ENCODE measurements around the gene EFCAB8. TPM values are rescaled to one million over a fixed set of nuclear protein-coding genes. Genes with fewer than 3 reads are reported as not detected.
"Not testable (repeated sequence)": the region's sequence is repeated elsewhere in the genome, so short reads cannot be mapped to it uniquely, and the experiment has no call there.

The EFCAB8 gene
- total RNA-seq, 1 donor from 2014 or later, result not detected

DNA sequence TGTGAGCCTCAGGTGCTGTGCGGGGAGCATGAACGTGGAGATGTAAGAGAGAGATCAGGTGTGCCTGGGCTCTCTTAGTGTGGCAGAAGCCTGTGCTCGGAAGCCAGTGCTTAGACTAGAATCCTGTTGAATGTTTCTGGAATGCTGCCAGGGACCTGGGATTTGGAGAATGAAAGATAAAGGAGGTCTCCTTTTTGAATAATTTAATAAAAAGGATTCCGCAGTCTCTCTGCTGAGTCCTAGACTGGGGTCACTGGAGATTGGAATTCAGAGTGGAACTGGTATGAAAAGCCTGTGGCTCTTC lies 18.8 kb upstream of the EFCAB8 start:
- no peak for DNase-seq (ENCODE audit: low read depth)

DNA sequence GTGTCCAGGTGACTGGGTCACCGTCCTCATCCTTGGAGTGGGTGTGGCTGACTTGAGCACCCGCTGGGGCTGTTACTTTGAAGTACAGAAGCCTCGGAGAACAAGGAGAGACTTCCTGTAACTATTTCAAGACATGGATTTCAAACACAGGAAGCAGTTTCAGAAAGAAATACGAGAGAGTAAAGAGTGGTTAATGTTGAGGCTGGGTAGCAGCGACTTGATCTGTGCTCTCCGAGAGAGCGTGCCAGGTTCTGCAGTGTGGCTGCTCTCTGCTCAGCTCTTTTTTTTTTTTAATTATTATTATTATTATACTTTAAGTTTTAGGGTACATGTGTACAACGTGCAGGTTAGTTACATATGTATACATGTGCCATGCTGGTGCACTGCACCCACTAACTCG lies 17.5 kb upstream of the EFCAB8 start:
- DNase-seq (ENCODE audit: low read depth), result no peak

DNA sequence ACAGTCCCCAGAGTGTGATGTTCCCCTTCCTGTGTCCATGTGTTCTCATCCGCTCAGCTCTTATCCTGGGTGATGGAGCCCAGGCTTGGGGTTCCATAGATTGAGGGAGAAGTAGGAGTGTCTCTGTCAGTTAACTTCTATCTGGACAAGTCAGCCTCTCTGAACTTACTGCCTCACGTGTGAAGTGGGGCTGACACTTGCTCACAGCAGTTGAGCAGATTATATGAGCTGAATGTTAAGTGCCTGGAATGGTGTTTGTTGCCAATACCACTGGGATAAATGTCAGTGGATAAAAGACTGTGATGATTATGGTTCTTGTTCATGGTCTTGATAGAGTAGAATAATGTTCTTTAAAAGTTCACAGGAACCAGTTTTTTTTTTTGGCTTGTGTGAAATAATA lies 17.1 kb upstream of the EFCAB8 start:
- DNase-seq (ENCODE audit: low read depth), result no peak

DNA sequence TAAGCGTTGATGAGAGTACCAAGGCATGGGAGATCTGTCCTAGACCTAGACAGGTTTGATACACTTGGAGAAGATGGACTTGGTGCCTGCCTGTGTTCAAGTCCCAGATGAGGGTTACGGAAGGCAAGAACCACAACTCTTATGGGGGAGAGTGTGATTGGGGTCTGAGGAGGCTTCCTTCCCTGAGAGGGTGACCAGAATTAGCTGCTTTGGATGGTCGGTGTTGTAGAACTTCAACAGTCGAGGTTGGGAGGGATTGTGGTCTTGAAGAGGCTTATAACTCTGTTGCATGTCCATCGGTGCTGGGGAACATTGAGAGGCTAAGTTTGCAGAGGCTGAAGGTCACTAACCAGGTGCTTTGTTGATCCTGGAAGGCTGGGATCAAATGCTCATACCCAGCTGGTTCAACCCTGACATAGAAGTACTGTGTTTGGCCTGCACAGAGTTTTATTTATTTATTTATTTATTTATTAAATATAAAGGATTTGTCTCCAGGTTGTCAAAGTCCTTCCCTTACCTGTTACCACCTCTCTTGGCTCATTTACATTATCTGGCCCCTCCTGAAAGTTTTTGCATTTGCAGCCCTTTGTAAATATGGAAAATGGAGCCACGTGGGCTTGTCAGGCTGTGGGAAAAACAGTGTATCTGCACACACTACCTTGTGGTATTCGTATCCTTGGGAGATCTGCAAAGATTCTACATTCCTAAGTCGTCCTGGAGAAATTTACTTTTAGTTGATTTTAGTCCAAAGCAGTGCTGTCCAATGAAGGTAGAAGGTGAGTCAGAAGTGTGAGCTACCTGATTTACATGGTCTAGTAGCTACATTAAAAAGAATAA lies 15.8 kb upstream of the EFCAB8 start:
- DNase-seq (ENCODE audit: low read depth), result no peak

DNA sequence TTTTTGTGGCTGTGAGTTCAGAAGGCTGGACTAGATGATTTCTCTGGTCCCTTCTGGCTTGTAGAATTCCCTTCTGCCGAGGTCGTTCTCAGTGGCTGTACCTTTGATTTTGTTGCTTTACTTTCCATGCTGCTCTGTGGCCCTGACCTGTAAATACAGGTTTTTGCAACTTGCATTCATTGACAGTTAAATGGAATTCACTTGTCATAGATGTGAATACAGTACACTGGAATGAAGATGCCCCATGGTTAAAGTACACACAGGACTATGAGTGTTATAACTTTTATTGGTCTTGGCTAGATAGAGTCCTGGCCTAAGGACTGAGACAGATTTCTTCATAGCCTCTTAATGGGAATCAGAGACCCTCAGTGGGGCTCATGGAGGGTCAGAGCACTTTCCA lies 12.9 kb upstream of the EFCAB8 start:
- no peak for DNase-seq (ENCODE audit: low read depth)

DNA sequence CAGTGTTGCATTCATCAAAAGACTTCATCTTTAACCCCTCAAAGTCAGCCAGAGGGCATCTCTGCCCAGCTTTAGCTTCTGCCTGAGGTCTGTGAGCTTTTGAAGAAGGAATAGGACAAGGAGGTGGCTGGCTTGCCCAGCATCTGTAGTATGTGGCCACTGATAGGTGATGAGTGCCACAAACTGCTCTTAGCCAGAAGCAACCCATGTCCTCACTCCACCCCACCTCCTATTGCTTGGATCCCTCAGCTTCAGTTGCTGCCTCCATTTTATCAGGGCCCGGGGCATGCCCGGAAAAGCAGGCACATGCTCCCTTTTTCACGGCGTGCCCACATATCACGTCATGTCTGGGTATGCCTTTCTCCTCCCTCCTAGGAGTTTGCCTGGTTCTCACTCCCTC lies 11.9 kb upstream of the EFCAB8 start:
- no peak for DNase-seq (ENCODE audit: low read depth)

DNA sequence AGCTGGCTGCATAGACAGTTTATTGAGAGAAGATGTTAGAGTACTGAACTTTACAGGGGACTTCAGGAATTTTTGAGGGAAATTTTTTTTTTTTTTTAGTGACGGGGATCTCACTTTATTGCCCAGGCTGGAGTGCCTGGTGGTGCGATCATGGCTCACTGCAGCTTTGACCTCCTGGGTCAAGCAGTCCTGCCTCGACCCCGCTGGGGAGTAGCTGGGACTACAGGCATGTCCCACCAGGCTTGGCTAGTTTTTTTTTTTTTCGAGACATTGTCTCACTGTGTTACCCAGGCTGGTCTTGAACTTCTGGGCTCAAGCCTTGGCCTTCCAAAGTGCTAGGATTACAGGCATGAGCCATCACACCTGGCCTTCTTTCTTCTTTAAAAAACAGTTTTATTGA lies 10.8 kb upstream of the EFCAB8 start:
- DNase-seq (ENCODE audit: low read depth), result no peak

DNA sequence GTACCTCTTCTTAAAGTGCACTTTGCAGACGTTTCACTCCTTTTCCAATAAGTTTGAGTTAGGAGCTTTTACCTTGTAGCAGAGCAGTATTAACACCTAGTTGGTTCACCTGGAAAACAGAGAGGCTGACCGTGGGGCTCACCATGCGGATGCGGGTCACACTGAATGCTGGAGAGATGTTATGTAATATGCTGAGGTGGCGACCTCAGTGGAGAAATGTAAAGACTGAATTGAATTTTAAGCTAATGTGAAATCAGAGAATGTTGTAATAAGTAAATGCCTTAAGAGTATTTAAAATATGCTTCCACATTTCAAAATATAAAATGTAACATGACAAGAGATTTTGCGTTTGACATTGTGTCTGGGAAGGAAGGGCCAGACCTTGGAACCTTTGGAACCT lies 9.9 kb upstream of the EFCAB8 start:
- no peak for DNase-seq (ENCODE audit: low read depth)

DNA sequence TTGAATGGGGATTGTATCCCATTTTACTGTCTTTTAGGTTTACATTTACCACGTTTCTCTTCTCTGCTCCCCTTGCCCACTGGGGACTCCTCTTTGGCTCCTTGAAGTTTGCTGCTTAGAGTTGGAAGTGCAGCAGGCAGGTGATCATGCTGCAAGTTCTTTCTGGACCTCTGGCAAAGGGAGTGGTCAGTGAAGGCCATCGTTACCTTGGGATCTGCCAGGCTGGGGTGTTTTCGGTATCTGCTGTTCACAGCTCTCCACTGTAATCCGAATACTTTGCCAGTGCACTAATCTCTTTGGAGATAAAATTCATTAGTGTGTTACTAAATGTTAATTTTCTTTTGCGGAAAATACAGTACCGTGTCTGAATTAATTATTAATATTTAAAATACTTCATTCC lies 9.1 kb upstream of the EFCAB8 start:
- no peak for DNase-seq (ENCODE audit: low read depth)

DNA sequence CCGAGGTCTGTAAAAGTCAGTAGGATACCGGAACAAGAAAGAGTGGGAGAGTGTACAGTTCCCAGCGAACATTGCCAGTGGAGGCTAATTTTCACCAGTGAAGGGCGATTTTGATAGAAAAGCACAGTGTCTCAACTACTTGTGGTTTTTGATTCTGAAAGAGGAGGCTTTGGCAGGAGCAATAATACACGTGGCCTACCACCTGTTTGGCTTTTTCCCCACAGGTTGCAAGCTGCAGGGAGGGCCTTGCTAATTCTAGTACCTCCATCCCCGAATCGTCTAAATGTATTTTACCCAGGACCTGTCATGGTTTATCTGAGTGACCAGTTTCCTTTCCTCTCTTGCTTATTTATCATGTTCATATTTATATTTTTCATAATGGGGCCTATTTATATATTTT lies 3.3 kb upstream of the EFCAB8 start:
- no peak for DNase-seq (ENCODE audit: low read depth)

DNA sequence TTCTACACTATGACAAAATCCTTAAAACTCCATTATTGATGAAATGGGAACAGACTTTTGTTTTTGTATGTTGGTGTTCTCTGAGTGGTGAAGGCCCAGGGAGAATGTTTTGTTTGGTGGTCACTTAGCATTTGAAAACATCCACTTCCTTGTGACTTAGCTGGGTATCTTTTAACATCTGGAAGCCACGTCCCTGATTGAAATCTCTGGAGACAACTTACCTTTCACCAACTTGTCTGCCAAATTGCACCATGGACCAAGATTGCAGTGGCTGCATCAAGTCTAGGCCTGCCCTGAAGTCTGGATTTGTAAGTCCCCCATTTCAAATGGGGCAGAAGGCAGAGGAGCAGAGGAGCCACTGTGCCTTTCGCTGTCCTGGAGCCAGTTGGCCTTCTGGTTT lies 534 bp upstream of the EFCAB8 start:
- DNase-seq (ENCODE audit: low read depth), result no peak

DNA sequence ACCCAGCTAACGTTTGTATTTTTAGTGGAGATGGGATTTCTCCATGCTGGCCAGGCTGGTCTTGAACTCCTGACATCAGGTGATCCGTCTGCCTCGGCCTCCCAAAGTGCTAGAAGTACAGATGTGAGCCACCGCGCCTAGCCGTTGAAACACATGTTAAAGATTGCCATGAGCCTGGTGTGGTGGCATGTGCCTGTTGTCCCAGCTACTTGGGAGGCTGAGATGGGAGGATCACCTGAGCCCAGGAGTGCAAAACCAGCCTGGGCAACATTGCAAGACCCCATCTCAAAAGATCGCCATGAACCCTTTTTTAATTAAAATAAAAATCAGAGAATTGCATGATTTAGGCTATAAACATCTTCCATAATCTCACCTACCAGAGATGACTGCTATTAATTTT lies 2.7 kb downstream of the EFCAB8 start:
- no peak for DNase-seq (ENCODE audit: low read depth)

DNA sequence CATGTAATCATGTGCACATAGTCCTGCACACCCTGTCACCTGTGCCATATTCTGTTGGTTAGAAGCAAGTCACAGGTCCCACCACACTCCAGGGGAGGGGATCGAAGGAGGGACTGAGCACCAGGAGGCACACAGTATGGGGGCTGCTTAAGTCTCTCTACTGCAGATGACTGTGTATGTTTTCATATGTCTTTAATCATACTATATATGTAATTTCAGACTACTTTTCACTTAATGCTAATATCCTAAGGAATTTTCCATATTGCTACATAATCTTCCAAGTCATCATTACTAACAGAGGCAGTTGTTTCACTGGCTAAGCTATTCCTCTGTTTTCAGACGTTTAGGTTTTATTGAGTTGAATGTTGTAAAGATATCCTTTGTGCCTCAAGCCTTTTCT lies 10.8 kb downstream of the EFCAB8 start:
- no peak for DNase-seq (ENCODE audit: low read depth)

DNA sequence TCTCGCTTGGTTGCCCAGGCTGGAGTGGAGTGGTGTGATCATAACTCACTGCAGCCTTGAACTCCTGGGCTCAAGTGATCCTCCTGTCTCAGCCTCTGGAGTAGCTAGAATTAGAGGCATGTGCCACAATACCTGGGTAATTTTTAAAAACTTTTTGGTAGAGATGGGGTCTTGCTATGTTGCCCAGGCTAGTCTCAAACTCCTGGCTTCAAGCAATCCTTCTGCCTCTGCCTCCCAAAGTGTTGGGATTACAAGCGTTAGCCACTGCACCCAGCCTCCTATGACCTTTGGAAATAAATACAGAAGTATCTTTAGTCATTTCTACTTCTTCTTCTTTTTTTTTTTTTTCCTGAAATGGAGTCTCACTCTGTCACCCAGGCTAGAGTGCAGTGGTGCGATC lies 11.8 kb downstream of the EFCAB8 start:
- not testable (repeated sequence) for DNase-seq (ENCODE audit: low read depth)

DNA sequence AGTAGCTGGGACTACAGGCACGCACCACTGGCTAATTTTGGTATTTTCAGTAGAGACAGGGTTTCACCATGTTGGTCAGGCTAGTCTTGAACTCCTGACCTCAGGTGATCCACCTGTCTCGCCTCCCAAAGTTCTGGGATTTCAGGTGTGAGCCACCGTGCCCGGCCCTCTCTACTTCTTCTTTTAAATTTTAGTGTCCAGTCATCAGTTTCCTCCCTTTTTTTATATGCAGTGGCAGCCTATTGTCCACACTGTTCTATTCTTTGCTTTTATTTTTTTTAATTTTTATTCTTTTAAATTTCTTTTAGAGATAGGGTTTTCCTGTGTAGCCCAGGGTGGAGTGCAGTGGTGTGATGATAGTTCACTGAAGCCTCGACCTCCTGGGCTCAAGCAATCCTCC lies 12.3 kb downstream of the EFCAB8 start:
- DNase-seq (ENCODE audit: low read depth), result no peak

DNA sequence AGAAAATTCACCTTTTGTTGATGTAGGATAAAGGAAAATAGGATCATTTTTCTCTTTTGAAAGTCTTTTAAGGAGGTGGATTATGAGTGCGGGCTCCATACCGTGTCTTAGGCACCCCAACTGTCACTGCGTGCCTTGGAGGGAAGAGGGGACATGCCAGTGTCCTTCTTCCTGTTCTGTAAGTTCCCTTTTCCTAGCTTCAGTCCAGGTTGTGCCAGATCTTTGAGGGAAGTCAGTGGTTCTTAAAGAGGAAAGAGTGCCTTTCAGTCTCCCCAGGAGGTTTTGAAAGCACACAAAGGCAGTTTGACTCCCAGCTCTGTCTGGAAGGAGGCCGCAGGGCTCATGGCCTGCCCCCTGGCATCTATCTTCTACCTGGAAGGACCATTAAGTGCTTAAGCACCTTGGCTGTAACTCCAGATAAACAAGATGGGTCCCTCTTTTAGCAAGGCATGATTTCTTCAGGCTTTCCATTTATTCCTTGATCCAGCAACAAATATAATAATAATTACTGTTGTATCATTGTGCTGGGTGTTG lies 13.0 kb downstream of the EFCAB8 start:
- no peak for DNase-seq (ENCODE audit: low read depth)

DNA sequence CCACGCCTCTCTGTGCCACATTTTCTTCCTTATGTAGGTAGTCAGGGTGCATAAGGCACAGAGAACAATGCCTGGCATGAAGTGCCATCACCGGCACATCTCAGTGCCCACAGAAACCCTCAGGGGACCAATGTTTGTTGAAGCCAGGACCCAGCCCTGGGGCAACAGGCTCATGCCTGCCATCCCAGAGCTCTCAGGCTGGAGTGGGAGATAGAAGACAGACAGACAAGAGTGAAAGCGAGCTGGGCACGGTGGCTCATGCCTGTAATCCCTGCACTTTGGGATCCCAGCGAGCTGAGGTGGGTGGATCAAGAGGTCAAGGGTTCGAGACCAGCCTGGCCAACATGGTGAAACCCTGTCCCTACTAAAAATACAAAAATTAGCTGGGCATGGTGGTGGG lies 13.5 kb downstream of the EFCAB8 start:
- DNase-seq (ENCODE audit: low read depth), result no peak

DNA sequence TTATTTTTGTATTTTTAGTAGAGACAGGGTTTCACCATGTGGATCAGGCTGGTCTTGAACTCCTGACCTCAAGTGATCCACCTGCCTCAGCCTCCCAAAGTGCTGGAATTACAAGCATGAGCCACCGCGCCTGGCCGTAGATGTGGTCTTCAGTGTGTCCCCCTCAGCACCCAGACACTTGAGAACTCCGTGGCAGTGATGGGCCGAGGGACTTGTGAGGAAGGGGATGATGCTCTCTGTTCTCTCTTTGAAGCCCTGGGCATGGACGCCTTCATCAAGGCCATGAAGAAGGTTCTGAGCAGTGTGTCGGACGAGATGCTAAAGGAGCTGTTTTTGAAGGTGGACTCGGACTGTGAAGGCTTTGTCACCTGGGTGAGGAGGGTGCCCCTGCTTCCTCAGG lies 16.9 kb downstream of the EFCAB8 start:
- no peak for DNase-seq (ENCODE audit: low read depth)

DNA sequence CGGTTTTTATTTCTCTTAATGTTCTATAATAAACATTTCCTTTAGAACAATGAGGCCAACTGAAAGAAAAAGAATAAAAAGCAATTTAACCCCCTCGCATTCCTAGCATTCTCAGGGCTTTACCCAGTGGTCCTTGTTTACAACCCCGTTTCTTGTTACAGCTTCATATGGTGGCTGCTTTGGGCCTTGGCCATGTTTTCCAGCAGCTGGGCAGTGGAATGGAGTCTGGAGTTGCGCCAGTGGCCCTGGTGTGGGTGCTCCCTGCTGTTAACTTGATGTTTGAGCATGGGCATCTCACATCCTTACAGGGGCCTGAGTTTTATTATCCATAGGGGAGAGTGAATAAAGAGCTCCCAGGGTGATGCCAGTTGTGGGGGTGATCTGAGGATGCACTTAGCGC lies 18.8 kb downstream of the EFCAB8 start:
- peak; percentile 81 for DNase-seq (ENCODE audit: low read depth)

DNA sequence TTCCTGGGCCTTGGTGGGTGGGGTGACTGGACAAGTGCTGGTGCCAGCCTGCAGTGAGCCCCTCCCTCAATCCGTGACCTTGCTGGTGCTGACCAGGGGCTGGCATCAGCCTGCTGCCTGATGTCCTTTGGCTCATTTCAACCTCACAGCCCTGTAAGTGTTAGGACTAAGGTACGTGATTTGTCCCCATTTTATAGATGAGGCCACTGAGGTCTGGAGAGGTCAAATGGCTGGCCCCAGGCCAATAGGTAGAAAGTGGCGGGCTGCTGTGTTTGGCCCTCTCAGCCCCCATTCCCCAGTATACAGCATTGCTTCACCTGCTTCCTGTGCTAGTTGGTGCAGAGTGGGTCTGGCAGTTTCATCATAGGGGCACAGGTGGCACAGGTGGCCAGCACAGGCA lies 20.1 kb downstream of the EFCAB8 start:
- no peak for DNase-seq (ENCODE audit: low read depth)

DNA sequence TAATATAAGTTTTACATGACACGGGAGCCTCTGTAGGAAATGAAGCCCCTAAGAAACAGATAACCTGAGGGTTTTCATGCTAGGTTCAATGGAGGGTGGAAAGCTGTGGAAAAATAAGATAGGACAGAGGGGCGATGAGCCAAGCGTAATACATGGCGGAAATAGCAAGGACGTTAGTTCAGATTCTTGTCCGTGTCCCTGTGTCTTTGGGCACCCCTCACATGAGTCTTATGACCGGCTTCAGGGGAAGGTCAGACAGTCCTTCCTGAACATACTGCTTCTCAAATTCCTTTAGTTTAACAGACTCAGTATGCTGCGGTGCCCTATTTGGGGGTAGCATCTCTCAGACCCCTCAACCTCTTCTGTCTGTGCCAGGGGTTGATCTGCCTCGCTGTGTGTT lies 20.8 kb downstream of the EFCAB8 start:
- no peak for DNase-seq (ENCODE audit: low read depth)

DNA sequence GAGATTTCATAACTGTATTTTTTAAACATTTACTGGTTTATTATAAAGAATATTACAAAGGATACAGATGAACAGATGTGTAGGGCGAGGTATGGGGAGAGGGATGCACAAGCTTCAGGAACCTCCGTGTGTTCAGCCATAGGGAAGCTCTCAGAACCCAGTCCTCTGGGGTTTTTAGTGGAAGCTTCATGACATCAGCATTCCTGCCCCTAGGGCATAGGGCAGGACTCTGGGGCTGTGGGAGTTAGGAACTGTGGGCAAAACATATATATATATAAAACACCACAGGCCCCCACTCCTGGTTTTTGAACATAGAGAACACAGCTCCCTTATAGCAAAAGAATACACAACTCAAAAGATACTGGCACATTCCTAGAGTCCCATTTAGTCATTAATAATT lies 21.9 kb downstream of the EFCAB8 start:
- DNase-seq (ENCODE audit: low read depth), result no peak

DNA sequence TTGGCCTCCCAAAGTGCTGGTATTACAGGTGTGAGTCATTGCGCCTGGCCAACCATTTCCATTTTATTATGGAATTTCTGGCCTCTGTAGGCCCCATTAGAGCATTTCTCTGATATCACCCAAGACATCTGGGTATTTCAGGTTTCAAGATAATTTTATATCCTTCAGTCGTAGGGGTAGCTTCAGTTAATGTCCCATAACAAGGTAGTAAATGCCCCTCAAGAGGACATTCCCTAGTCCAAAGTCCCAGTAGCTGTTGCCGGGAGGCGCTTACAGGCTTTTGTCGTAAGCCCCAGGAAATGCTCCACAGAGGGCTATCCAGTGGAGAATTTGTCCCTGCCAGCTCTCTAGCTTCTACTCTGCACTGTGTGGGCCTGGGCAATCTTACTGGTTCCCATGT lies 24.4 kb downstream of the EFCAB8 start:
- DNase-seq (ENCODE audit: low read depth), result no peak

DNA sequence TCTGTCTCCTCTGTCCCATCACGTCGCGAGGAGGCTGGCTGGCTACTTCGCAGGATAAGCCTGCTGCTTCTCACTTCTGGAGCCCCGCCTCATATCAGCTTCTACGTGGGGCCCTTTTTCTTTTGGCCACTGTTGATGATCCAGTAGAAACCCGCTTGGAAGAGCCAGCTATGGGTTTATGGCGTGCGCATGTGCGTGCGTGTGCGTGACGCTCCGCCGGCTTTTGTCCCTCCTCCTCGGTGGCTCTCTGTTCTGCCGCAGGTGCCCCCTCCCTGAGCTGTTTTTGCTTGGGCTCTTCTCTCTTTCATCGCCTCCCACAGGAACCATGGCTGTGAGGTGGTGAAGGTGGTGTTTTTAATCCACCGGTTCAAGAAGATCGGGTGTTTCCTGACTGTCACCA lies 26.5 kb downstream of the EFCAB8 start:
- no peak for DNase-seq (ENCODE audit: low read depth)

All from myocyte (in vitro differentiated cells).